Activated CD4-positive, alpha-beta T cell treated with anti-CD3 and anti-CD28 coated beads for 36 hours (primary cell): Measurements from ENCODE around the gene HMBS. TPM values are rescaled to one million over a fixed set of nuclear protein-coding genes. Genes with fewer than 3 reads are reported as not detected.

Experiments
- ATAC-seq: fragments of 200-7000 bp; cut with Tn5 transposase; one replicate; pipeline ENCODE4 v1.10.0; 2021; ENCODE audit warnings: mild to moderate bottlenecking, moderate library complexity
- CTCF ChIA-PET: fragments of 350-600 bp; sonication (Branson Sonifier 250); formaldehyde crosslinking; loops from one replicate; lab custom pipeline; 2021; ENCODE audit warnings: antibody characterized with exemption; lab: Charles Lee
- POLR2A ChIA-PET: fragments of 350-600 bp; sonication (Branson Sonifier 250); formaldehyde crosslinking; loops from one replicate; lab custom pipeline; 2021; ENCODE audit warnings: antibody characterized with exemption, inconsistent platforms; lab: Charles Lee
- DNase-seq: peaks from one replicate; pipeline ENCODE4 v3.0.0-alpha.2; 2020
- H3K27ac Mint-ChIP-seq: one replicate; pipeline ENCODE4 v1.8.0; 2021; ENCODE audit warnings: mixed read lengths
- H3K27me3 Mint-ChIP-seq: one replicate; pipeline ENCODE4 v1.8.0; 2021; ENCODE audit warnings: mixed read lengths
- H3K36me3 Mint-ChIP-seq: one replicate; pipeline ENCODE4 v1.8.0; 2021; ENCODE audit warnings: low read depth, mixed read lengths
- H3K4me1 Mint-ChIP-seq: one replicate; pipeline ENCODE4 v1.8.0; 2021; ENCODE audit warnings: mixed read lengths
- H3K4me3 Mint-ChIP-seq: one replicate; pipeline ENCODE4 v1.8.0; 2021; ENCODE audit warnings: mild to moderate bottlenecking, moderate library complexity, mixed read lengths
- H3K9me3 Mint-ChIP-seq: one replicate; pipeline ENCODE4 v1.8.0; 2021; ENCODE audit warnings: low read depth, mixed read lengths
- intact Hi-C, 2 experiments: fragments of 100-400 bp; cut with DNase I in 1 of 2; cut with micrococcal nuclease in 1 of 2; formaldehyde crosslinking; loops; one replicate each; pipeline versions ENCODE4 v1.14.2 to v1.15.1; 2022 to 2024; cut with DNase I, micrococcal nuclease
- total RNA-seq, 2 experiments: library from RNA; stranded (reverse); gene quantifications; one replicate each; pipeline ENCODE4 v1.2.3, GENCODE V29; 2021

Gene HMBS
- total RNA-seq, 2 experiments from 2014 or later, result 39.8 to 41.8 TPM

DNA sequence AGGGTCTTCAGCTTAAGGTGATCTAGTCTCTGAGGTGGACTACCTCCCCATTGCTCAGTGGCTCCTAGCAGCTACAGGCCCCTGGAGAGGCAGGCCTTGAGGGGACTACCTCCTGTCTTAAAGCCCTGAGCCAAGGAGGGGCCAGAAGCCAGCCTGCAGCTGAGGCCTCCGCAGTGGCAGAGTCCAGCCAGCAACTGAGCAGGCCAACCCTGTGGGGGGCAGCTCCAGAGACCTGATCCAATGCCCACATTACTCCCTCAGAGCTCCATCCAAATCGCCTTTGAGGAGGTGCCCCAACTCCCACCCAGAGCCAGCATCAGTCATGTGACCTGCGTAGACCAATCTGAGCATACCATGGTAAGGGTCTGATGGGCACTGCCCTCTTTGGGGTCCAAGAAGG, 25.2 kb downstream of the HMBS start:
- Mint-ChIP-seq H3K27me3 (no peaks in the 10 kb centered on the region), H3K27ac (peak overlapping the region; percentile 67), H3K4me1 (peaks cover 39% of the 10 kb centered on the region), H3K9me3 (no peaks in the 10 kb centered on the region), H3K36me3 (peaks cover 27% of the 10 kb centered on the region), H3K4me3 (peak overlapping the region; percentile 89)
- CTCF ChIA-PET, result interaction anchor here (0.5 to 2.6 kb wide), 6 partner anchors 15 to 209 kb away, joined by 3 to 11 read pairs (median 3); partner anchors contain the start of gene CBL
- DNase-seq (no peak), ATAC-seq (no peak)
- intact Hi-C loops, result loop anchor here (5.0 kb wide), 2 partner anchors 87 to 318 kb away; partner anchors contain the start of gene DDX6 (in 1 of the 2)
- POLR2A ChIA-PET, result interaction anchor here (0.6 to 2.1 kb wide), 2 partner anchors 13 to 15 kb away, joined by 3 to 6 read pairs; a partner anchor contains a TSS

DNA sequence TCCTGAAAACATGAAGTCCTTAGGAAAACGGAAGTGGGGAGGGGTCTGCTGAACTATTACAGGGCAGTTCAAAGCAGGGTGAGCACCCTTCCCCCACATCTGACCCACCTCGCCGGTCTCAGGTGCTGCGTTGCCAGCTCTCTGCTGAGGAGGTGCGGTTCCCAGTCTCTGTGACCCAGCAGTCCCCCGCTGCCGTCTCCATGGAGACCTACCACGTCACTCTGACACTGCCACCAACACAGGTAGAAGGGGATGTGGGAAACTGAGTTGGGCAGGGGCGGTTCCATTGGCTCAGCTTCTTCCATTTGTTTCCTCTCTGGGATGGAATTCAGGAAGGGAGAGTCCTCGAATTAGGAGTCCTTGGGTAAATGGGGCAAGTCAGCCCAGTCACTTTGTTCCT, 25.8 kb downstream of the HMBS start:
- H3K27ac Mint-ChIP-seq, result peak overlapping the region; percentile 67
- H3K4me3 Mint-ChIP-seq, result no peak overlapping the region
- CTCF ChIA-PET, result interaction anchor here (0.6 to 2.6 kb wide), 4 partner anchors 14 to 208 kb away, joined by 3 to 11 read pairs (median 4); a partner anchor contains a TSS
- DNase-seq, result no peak
- peaks cover 31% of the 10 kb centered on the region for H3K36me3 Mint-ChIP-seq
- no peaks in the 10 kb centered on the region for H3K27me3 Mint-ChIP-seq
- peaks cover 42% of the 10 kb centered on the region for H3K4me1 Mint-ChIP-seq
- POLR2A ChIA-PET, result interaction anchor here (0.6 kb wide), 1 partner anchor 68 kb away, joined by 6 read pairs; no protein-coding TSS in a partner anchor
- H3K9me3 Mint-ChIP-seq, result no peaks in the 10 kb centered on the region
- ATAC-seq, result no peak
- intact Hi-C loops, result no loop called here

GRCh38 chr11:119111361-119111925, 26.8 kb downstream of the HMBS start:
- Mint-ChIP-seq H3K36me3 (peaks cover 41% of the 10 kb centered on the region), H3K9me3 (no peaks in the 10 kb centered on the region), H3K4me1 (peaks cover 45% of the 10 kb centered on the region), H3K27ac (peak overlapping the region; percentile 30), H3K27me3 (no peaks in the 10 kb centered on the region), H3K4me3 (no peak overlapping the region)
- DNase-seq (no peak), ATAC-seq (no peak)
- intact Hi-C loops, result no loop called here
- POLR2A ChIA-PET, result no interaction called here
- CTCF ChIA-PET, result interaction anchor here (0.8 kb wide), 1 partner anchor 213 kb away, joined by 3 read pairs; no protein-coding TSS in a partner anchor

- intact Hi-C loops, result no loop called here
- ChIA-PET POLR2A (interaction anchor here (1.0 to 1.1 kb wide), 2 partner anchors 9 to 10 kb away, joined by 3 read pairs; partner anchors contain the start of gene HINFP), CTCF (interaction anchor here (0.6 to 0.8 kb wide), 2 partner anchors 57 to 212 kb away, joined by 3 to 5 read pairs; no protein-coding TSS in a partner anchor)
- H3K9me3 Mint-ChIP-seq, result no peaks in the 10 kb centered on the region
- no peak overlapping the region for H3K4me3 Mint-ChIP-seq
- H3K27ac Mint-ChIP-seq, result peak overlapping the region; percentile 21
- no peak for DNase-seq
- H3K4me1 Mint-ChIP-seq, result peaks cover 40% of the 10 kb centered on the region
- H3K36me3 Mint-ChIP-seq, result peaks cover 47% of the 10 kb centered on the region
- ATAC-seq, result no peak
- H3K27me3 Mint-ChIP-seq, result no peaks in the 10 kb centered on the region
Observed at GRCh38 chr11:119112314-119113020, 27.8 kb downstream of the HMBS start.

- H3K27ac Mint-ChIP-seq, result peak overlapping the region; percentile 55
- no peak for ATAC-seq
- no peaks in the 10 kb centered on the region for H3K27me3 Mint-ChIP-seq
- no peak for DNase-seq
- no peaks in the 10 kb centered on the region for H3K9me3 Mint-ChIP-seq
- CTCF ChIA-PET, result no interaction called here
- intact Hi-C loops, result no loop called here
- peaks cover 50% of the 10 kb centered on the region for H3K36me3 Mint-ChIP-seq
- POLR2A ChIA-PET, result no interaction called here
- no peak overlapping the region for H3K4me3 Mint-ChIP-seq
- peaks cover 35% of the 10 kb centered on the region for H3K4me1 Mint-ChIP-seq
Observed at GRCh38 chr11:119113716-119114115, 29.0 kb downstream of the HMBS start.

DNA sequence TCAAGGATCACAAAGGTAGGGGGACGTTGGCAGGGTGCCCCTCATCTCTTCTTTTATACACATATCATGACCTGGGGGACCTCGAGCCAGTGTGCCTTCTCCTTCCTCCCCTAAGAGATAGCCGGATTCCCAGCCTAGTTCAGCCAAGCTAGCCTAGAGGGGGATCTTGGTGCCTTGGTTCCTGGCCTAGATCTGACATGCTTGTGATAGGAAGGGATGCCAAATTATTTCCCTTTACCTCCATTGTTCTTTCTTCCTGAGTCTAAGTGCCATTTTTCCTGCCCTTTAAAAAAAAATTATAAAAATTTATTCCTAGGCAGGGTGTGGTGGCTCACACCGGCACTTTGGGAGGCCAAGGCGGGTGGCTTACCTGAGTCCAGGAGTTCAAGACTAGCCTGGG, 29.7 kb downstream of the HMBS start:
- CTCF ChIA-PET, result no interaction called here
- no peaks in the 10 kb centered on the region for H3K9me3 Mint-ChIP-seq
- intact Hi-C loops, result no loop called here
- H3K27ac Mint-ChIP-seq, result no peak overlapping the region
- peaks cover 28% of the 10 kb centered on the region for H3K4me1 Mint-ChIP-seq
- peaks cover 50% of the 10 kb centered on the region for H3K36me3 Mint-ChIP-seq
- POLR2A ChIA-PET, result no interaction called here
- ATAC-seq, result no peak
- no peak overlapping the region for H3K4me3 Mint-ChIP-seq
- no peak for DNase-seq
- no peaks in the 10 kb centered on the region for H3K27me3 Mint-ChIP-seq

GRCh38 chr11:119115484-119116234, 31.0 kb downstream of the HMBS start:
- DNase-seq (peak; percentile 35), ATAC-seq (peak; percentile 84)
- Mint-ChIP-seq H3K4me1 (peaks cover 27% of the 10 kb centered on the region), H3K27me3 (no peaks in the 10 kb centered on the region), H3K36me3 (peaks cover 45% of the 10 kb centered on the region), H3K4me3 (peak overlapping the region; percentile 59), H3K27ac (peak overlapping the region; percentile 95), H3K9me3 (no peaks in the 10 kb centered on the region)
- POLR2A ChIA-PET, result interaction anchor here (1.0 to 1.2 kb wide), 2 partner anchors 20 to 21 kb away, joined by 3 read pairs; a partner anchor contains a TSS
- CTCF ChIA-PET, result interaction anchor here (0.8 to 1.4 kb wide), 6 partner anchors 9 to 208 kb away, joined by 3 to 5 read pairs (median 4); partner anchors contain the start of genes ABCG4 and C2CD2L
- intact Hi-C loops, result no loop called here

GRCh38 chr11:119116235-119116594, 31.5 kb downstream of the HMBS start:
- no peak for DNase-seq
- Mint-ChIP-seq H3K36me3 (peaks cover 44% of the 10 kb centered on the region), H3K27ac (peak overlapping the region; percentile 95), H3K27me3 (no peaks in the 10 kb centered on the region), H3K4me3 (peak overlapping the region; percentile 59), H3K4me1 (peaks cover 31% of the 10 kb centered on the region), H3K9me3 (no peaks in the 10 kb centered on the region)
- intact Hi-C loops, result no loop called here
- ChIA-PET POLR2A (interaction anchor here (1.0 to 1.2 kb wide), 2 partner anchors 21 to 22 kb away, joined by 3 read pairs; a partner anchor contains a TSS), CTCF (interaction anchor here (0.8 to 1.4 kb wide), 5 partner anchors 9 to 208 kb away, joined by 3 to 5 read pairs (median 4); partner anchors contain the start of genes ABCG4 and C2CD2L)
- no peak for ATAC-seq

DNA sequence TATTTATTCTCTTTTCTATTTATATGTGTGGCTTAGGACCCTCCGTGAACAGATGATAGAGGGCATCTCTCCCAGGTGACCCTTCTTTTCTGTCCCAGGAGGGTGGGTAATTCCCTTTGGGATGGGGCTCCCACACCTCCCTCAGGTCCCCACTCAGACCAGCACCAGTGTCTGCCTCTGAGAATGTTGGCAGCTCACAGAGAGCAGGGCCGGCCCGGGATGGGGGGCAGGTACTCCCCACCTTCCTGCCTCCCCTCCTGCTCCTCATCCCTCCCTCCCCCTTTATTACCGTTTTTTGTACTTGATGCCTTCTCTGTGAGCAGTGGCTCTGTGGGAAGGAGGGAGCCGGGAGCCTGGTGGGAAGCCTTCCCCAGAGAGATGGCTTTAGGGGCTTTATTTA, 31.9 kb downstream of the HMBS start:
- ATAC-seq, result no peak
- Mint-ChIP-seq H3K27ac (peak overlapping the region; percentile 71), H3K4me1 (peaks cover 31% of the 10 kb centered on the region), H3K27me3 (no peaks in the 10 kb centered on the region), H3K4me3 (no peak overlapping the region), H3K9me3 (no peaks in the 10 kb centered on the region), H3K36me3 (peaks cover 41% of the 10 kb centered on the region)
- DNase-seq, result no peak
- POLR2A ChIA-PET, result interaction anchor here (1.0 kb wide), 1 partner anchor 21 kb away, joined by 3 read pairs; a partner anchor contains a TSS
- intact Hi-C loops, result no loop called here
- CTCF ChIA-PET, result interaction anchor here (1.0 to 1.4 kb wide), 2 partner anchors 10 to 207 kb away, joined by 4 read pairs; partner anchors contain the start of gene C2CD2L

- H3K4me1 Mint-ChIP-seq, result peaks cover 34% of the 10 kb centered on the region
- ATAC-seq (no peak), DNase-seq (no peak)
- H3K36me3 Mint-ChIP-seq, result peaks cover 37% of the 10 kb centered on the region
- ChIA-PET CTCF (interaction anchor here (1.4 kb wide), 1 partner anchor 207 kb away, joined by 4 read pairs; no protein-coding TSS in a partner anchor), POLR2A (no interaction called here)
- H3K4me3 Mint-ChIP-seq, result no peak overlapping the region
- intact Hi-C loops, result no loop called here
- H3K27me3 Mint-ChIP-seq, result no peaks in the 10 kb centered on the region
- H3K9me3 Mint-ChIP-seq, result no peaks in the 10 kb centered on the region
- H3K27ac Mint-ChIP-seq, result peak overlapping the region; percentile 10
Observed at GRCh38 chr11:119117004-119117706, 32.5 kb downstream of the HMBS start.
